ENCODE measurements around the gene EGR2.
A peak's percentile ranks its signal among the peaks of the same experiment; 100 is the strongest.

Gene EGR2

DNA sequence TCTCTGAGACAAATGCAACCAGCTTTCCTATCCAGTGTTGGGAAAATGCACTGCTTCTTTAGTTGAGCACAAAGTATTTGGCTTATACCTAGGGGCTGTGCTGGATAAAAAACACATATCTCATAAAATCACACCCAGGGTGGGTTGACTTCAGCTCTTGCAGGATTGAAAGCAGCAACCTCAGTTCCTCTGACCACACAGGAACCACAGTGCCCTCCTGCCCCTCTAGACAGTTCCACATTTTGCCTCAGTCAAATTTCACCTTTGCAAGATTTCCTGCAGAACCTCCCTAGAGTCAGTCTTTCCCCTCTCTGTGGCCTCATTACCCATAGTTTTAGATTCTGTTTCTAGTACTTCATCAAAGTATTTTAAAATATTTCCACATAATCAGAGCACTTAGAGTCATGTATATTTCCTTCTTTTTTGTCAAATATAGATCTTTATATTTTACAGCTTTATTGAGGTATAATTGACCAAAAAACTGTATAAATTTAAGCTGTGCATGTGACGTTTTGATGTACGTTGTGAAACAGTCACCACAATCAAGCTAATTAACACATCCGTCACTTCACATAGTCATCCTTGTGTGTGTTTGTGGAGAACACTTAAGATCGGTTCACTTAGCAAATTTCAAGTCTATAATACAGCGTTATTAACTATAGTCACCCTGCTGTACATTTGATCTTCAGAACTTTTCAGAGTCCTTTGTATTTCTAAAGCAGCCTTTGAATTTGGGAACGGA, 37.0 kb upstream of the EGR2 start:
- TF ChIP-seq, protein P1, sequence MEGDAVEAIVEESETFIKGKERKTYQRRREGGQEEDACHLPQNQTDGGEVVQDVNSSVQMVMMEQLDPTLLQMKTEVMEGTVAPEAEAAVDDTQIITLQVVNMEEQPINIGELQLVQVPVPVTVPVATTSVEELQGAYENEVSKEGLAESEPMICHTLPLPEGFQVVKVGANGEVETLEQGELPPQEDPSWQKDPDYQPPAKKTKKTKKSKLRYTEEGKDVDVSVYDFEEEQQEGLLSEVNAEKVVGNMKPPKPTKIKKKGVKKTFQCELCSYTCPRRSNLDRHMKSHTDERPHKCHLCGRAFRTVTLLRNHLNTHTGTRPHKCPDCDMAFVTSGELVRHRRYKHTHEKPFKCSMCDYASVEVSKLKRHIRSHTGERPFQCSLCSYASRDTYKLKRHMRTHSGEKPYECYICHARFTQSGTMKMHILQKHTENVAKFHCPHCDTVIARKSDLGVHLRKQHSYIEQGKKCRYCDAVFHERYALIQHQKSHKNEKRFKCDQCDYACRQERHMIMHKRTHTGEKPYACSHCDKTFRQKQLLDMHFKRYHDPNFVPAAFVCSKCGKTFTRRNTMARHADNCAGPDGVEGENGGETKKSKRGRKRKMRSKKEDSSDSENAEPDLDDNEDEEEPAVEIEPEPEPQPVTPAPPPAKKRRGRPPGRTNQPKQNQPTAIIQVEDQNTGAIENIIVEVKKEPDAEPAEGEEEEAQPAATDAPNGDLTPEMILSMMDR (IDR thresholded peaks at IDR 0.05): no peak

DNA sequence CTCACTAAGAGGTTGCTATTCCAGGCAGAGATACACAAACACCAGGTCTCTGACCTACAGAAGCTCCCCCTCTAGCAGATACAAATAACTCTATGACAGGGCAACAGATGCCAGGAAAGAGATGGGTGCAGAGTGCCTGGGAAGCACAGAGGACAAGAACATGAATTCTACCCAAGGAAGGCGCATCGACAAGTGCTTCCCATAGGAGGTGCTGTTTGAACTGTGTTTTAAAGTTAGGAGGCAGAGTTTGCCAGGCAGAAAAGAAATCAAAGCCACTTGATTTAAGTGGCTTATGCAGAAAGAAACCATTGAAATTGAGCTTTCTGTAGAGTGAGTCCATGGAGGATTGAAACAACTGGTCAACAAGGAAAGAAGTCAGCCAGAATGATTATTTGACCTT, 35.3 kb upstream of the EGR2 start:
- TF ChIP-seq, protein P1 (IDR thresholded peaks at IDR 0.05): 0 out of 2 replicates have a peak, but pooled peaks have one; percentile 24

DNA sequence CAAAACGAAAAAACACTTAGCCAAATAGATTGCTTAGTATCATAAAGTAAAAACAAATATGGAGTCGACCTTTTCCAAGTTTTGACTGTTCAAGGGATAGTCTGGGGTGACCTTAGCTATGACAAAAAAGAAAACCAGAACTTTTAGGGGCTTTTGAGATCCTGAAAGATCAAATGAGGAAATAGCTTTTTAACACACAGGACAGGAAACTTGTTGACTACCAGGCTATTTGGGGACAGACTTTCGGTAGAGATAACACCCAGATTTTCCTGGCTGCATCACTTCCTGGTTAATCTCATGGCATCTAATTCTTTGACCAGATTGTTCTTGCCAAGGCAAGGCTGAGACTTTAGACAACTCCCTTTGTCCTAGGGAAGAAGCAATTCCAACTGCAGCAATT, 34.5 kb upstream of the EGR2 start:
- TF ChIP-seq, protein P1 (IDR thresholded peaks at IDR 0.05): no peak

DNA sequence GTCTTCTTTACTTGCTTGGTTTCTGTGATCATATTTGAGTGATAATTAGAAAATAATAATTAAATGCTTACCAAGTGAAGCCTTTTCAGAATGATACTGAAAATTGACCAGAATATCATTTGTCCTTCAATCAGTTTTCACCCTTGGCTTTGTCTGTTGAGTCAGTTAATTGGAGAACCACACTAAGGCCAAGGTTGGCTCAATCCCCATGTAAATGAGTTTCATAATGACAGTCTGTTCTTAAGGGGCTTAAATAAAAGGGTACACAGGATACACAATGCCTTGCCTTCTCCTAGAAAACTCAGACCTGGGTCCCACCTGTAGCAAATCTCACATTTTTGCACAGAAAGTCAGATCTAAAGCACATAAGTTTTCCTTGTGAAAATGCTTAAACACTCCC, 31.3 kb upstream of the EGR2 start:
- TF ChIP-seq, protein P1 (IDR thresholded peaks at IDR 0.05): no peak

DNA sequence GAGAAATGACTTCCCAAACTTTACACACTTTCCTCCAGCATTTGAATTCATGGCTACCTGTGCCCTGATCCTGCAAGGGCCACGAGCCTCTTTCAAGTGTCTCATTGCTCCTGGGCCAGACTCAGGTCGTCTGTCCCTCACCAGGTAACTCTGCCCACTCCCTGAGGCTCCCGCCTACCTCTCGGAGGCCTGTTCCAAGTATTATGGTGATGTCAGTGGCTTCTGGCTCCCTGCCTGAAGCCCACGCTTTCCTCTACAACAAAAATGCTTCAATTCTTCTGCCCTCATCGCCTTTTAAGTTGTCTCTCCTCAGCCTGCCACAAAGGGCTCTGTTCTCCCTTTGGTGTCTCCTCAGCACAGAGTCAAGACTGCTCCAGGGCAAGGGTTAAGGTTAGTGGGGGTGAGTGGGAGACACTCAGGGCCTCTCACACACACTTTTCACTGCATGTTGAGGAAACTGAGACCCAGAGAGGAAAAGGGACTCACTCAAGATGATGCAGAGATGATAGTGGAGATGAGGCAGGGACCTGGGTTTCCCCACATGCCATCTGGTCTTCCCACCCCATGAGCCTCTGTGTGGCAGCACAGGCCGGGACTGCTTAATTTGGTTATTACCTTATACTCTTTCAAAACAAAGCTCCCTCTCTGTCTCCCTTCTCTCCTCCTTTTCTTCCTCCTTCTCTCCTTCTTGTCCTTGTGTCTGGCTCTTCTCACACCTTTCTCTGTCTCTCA, 28.3 kb upstream of the EGR2 start:
- TF ChIP-seq, protein P1 (IDR thresholded peaks at IDR 0.05): no peak

DNA sequence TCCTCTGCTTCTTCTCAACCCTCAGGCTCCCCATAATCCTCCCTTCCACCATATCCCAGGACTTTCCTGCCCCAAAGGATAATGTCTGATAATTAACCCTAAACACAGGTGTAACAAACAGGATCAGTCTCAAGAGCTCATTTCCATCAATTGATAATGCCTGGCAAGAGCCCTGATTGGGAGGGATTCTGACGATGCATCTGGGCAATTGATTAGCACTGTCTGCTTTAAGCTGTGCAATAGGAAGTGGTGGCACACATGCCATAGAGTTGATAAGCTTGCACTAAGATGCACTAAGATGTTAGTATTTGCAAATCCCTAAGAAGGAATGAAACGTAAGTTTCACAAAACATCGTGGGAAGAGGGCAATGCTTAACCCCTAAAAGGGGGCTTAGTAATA, 27.4 kb upstream of the EGR2 start:
- TF ChIP-seq, protein P1 (IDR thresholded peaks at IDR 0.05): no peak

DNA sequence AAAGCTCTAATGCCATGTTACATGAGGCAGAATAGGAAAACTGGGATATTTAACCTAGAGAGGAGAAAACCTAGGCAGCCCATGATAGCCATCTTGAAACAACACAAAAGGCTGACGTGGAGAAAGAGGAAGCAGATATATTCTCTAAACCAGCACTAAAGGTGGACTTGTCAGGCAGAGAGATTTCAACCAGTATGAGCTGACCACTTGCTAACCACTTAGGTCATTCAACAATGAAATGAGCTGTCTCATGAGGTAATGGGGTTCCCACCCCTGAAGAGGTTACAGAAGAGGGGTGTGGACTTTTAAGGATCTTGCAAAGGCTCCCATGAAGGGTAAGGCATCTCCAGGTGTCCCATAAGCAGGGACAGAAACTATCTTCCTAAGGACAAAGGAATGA, 26.8 kb upstream of the EGR2 start:
- TF ChIP-seq, protein P1 (IDR thresholded peaks at IDR 0.05): no peak
